HepG2 (cell line): ENCODE measurements around the gene TCAP. TPM values are rescaled to one million over a fixed set of nuclear protein-coding genes. Genes with fewer than 3 reads are reported as not detected.

ENCODE experiments used
- ARID2 ChIP-seq: sonication (generic); formaldehyde crosslinking; IDR thresholded peaks from 2 replicates; pipeline ENCODE4 v1.8.1; 2022; ENCODE audit warnings: mild to moderate bottlenecking, missing genetic modification reagents, borderline replicate concordance
- BRCA1 ChIP-seq: sonication (generic); formaldehyde crosslinking; IDR thresholded peaks from 2 replicates; pipeline ENCODE4 v1.4.0; 2020; ENCODE audit warnings: missing genetic modification reagents
- ELF3 ChIP-seq: IDR thresholded peaks from 2 replicates; pipeline ENCODE4 v1.6.1; 2016; ENCODE audit warnings: missing genetic modification reagents, missing compliant biosample characterization
- GABPA ChIP-seq, 2 experiments: IDR thresholded peaks; 2 replicates each; pipeline ENCODE4 v1.6.1; 2011 to 2016; ENCODE audit warnings: low read depth in 2 of 2, low read length in 1 of 2, missing biosample characterization in 1 of 2, missing genetic modification characterization in 1 of 2
- GATA4 ChIP-seq: sonication (generic); IDR thresholded peaks from 2 replicates; pipeline ENCODE4 v1.6.1; 2016; ENCODE audit warnings: antibody characterized with exemption, low read depth, borderline replicate concordance
- GFI1 ChIP-seq: sonication (generic); formaldehyde crosslinking; IDR thresholded peaks from 2 replicates; pipeline ENCODE4 v1.5.0; 2020; ENCODE audit warnings: missing genetic modification reagents, mild to moderate bottlenecking, borderline replicate concordance
- HOXA7 ChIP-seq: sonication (generic); formaldehyde crosslinking; IDR thresholded peaks from 2 replicates; pipeline ENCODE4 v1.8.1; 2022; ENCODE audit warnings: mild to moderate bottlenecking, missing genetic modification reagents, moderate library complexity
- PCBP2 ChIP-seq: fragments of 200-400 bp; formaldehyde crosslinking; optimal IDR thresholded peaks from 2 replicates; pipeline ENCODE3; 2018; ENCODE audit warnings: low read length, low read depth; ENCODE audit not compliant: poor library complexity, severe bottlenecking
- PHF21A ChIP-seq: sonication (generic); formaldehyde crosslinking; IDR thresholded peaks from 2 replicates; pipeline ENCODE4 v1.5.0; 2020; ENCODE audit warnings: mild to moderate bottlenecking, missing genetic modification reagents
- POLR2A ChIP-seq, 2 experiments: IDR thresholded peaks; 2 replicates each; pipeline ENCODE4 v1.6.1; 2011; ENCODE audit warnings: low read depth in 2 of 2, low read length in 2 of 2, mild to moderate bottlenecking in 1 of 2, moderate library complexity in 1 of 2; ENCODE audit not compliant: insufficient read depth in 1 of 2
- RFXANK ChIP-seq: IDR thresholded peaks from 2 replicates; pipeline ENCODE4 v1.6.1; 2016
- SIN3B ChIP-seq: fragments of 150-350 bp; IDR thresholded peaks from 2 replicates; pipeline ENCODE4 v1.6.1; 2014; ENCODE audit warnings: low read length
- ZNF138 ChIP-seq: sonication (generic); formaldehyde crosslinking; IDR thresholded peaks from 2 replicates; pipeline ENCODE4 v1.5.0; 2020; ENCODE audit warnings: mild to moderate bottlenecking, low read depth, missing genetic modification reagents
- ZNF510 ChIP-seq: sonication (generic); formaldehyde crosslinking; IDR thresholded peaks from 2 replicates; pipeline ENCODE4 v1.4.0; 2020; ENCODE audit warnings: low read depth, mild to moderate bottlenecking, missing genetic modification reagents
- ZNF775 ChIP-seq: sonication (generic); formaldehyde crosslinking; IDR thresholded peaks from 2 replicates; pipeline ENCODE4 v1.4.0; 2020; ENCODE audit warnings: missing genetic modification reagents, mild to moderate bottlenecking, moderate library complexity, borderline replicate concordance
- ZNF841 ChIP-seq: sonication (generic); formaldehyde crosslinking; IDR thresholded peaks from 2 replicates; pipeline ENCODE4 v1.8.1; 2023; ENCODE audit warnings: missing genetic modification reagents, borderline replicate concordance
- polyA plus RNA-seq, 8 experiments: library from polyadenylated mRNA; depleted of rRNA in 3 of 8; stranded (reverse) in 7 of 8; unstranded in 1 of 8; fragments of >200 nt; fragmentation: Illumina TruSeq in 4 of 8; extraction: Trizol in 4 of 8; gene quantifications; 2 replicates each; pipeline versions ENCODE4 v1.2.1 to v1.2.3, GENCODE V29; 2011 to 2016; ENCODE audit warnings: low read depth in 4 of 8, missing spikeins in 1 of 8, mixed read lengths in 1 of 8; ENCODE audit not compliant: insufficient read depth in 1 of 8
- total RNA-seq, 5 experiments: library from RNA; depleted of rRNA; stranded (reverse); fragments of >200 nt; fragmentation: Illumina TruSeq; extraction: Trizol; gene quantifications; 2 replicates each; pipeline ENCODE4 v1.2.3, GENCODE V29; 2016; ENCODE audit warnings: low read depth in 1 of 5
- TF ChIP-seq, protein P1 (sequence below): IDR thresholded peaks from 2 replicates; pipeline ENCODE4 v1.6.1; 2012; ENCODE audit warnings: low read length, improper control_type of control experiment
- TF ChIP-seq, protein P2 (sequence below): sonication (generic); formaldehyde crosslinking; IDR thresholded peaks from 2 replicates; pipeline ENCODE4 v1.4.0; 2020; ENCODE audit warnings: mild to moderate bottlenecking, missing genetic modification reagents
- TF ChIP-seq, protein P3 (sequence below): IDR thresholded peaks from 2 replicates; pipeline ENCODE4 v1.6.1; 2016; ENCODE audit warnings: low read depth, missing genetic modification reagents, missing compliant biosample characterization

Gene TCAP
- total and polyA plus RNA-seq, 2 of the 13 experiments (the other 11 are each of a cell fraction or from before 2014, with no cell fraction given) = 0.24 to 0.65 TPM

DNA sequence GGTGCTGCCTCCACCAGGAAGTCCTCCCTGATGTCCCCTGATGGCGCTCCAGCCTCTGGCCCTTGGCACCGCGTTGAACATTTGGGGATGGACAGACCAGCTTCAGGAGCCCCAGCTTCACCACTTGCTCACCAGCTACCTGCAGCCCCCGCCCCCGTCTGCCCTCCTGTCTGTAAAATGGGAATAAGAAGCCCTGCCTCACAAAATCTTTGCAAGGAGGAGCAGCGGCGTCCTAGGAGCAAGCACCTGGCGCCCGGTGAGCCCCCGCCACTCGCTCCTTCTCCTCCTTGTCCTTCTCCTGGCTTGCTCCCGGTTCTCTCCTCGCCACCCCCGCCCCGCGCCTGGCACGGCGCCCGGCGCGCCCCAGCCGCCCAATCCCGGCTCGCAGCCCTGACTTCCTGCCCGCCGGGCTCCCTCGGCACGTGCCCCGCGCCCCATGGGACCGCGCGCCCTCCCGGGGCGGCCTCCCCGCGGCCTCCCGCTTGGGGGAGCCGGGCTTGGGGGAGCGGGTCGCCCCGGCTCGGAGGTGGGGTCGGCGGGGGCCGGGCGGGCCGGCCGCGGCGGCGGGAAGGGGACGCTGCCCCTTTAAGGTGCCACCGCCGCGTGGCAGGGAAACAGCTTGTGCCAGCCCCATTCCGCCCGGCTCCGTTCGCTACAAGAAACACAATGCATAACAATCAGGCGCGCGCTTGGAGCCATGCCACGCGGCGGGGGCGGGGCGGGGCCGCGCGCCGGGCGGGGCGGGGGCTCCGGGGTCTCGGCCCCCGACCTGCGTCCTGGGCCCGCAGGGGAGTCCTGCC is 47.5 kb upstream of the TCAP start (continued):
- TF ChIP-seq GABPA (IDR thresholded peaks at IDR 0.05; ENCODE audit: low read depth, low read length) (no peak), GABPA (CRISPR knock-in tag; IDR thresholded peaks at IDR 0.05; ENCODE audit: low read depth) (no peak), POLR2A (IDR thresholded peaks at IDR 0.05; ENCODE audit: insufficient read depth in 1 of 2, low read depth in 2 of 2, low read length in 2 of 2) (no peak), SIN3B (no peak), GFI1 (no peak), ZNF841 (CRISPR knock-in tag) (no peak), BRCA1 (CRISPR knock-in tag) (no peak), RFXANK (CRISPR knock-in tag) (no peak), GATA4 (no peak), PHF21A (CRISPR knock-in tag) (no peak), ZNF775 (CRISPR knock-in tag) (no peak), PCBP2 (no peak), ARID2 (no peak), ELF3 (CRISPR knock-in tag) (no peak), ZNF138 (CRISPR knock-in tag) (0 out of 2 replicates have a peak, but pooled peaks have one; percentile 39), ZNF510 (CRISPR knock-in tag) (no peak), HOXA7 (CRISPR knock-in tag) (no peak)
- TF ChIP-seq, protein P1, sequence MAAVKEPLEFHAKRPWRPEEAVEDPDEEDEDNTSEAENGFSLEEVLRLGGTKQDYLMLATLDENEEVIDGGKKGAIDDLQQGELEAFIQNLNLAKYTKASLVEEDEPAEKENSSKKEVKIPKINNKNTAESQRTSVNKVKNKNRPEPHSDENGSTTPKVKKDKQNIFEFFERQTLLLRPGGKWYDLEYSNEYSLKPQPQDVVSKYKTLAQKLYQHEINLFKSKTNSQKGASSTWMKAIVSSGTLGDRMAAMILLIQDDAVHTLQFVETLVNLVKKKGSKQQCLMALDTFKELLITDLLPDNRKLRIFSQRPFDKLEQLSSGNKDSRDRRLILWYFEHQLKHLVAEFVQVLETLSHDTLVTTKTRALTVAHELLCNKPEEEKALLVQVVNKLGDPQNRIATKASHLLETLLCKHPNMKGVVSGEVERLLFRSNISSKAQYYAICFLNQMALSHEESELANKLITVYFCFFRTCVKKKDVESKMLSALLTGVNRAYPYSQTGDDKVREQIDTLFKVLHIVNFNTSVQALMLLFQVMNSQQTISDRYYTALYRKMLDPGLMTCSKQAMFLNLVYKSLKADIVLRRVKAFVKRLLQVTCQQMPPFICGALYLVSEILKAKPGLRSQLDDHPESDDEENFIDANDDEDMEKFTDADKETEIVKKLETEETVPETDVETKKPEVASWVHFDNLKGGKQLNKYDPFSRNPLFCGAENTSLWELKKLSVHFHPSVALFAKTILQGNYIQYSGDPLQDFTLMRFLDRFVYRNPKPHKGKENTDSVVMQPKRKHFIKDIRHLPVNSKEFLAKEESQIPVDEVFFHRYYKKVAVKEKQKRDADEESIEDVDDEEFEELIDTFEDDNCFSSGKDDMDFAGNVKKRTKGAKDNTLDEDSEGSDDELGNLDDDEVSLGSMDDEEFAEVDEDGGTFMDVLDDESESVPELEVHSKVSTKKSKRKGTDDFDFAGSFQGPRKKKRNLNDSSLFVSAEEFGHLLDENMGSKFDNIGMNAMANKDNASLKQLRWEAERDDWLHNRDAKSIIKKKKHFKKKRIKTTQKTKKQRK = no peak
- TF ChIP-seq, protein P2, sequence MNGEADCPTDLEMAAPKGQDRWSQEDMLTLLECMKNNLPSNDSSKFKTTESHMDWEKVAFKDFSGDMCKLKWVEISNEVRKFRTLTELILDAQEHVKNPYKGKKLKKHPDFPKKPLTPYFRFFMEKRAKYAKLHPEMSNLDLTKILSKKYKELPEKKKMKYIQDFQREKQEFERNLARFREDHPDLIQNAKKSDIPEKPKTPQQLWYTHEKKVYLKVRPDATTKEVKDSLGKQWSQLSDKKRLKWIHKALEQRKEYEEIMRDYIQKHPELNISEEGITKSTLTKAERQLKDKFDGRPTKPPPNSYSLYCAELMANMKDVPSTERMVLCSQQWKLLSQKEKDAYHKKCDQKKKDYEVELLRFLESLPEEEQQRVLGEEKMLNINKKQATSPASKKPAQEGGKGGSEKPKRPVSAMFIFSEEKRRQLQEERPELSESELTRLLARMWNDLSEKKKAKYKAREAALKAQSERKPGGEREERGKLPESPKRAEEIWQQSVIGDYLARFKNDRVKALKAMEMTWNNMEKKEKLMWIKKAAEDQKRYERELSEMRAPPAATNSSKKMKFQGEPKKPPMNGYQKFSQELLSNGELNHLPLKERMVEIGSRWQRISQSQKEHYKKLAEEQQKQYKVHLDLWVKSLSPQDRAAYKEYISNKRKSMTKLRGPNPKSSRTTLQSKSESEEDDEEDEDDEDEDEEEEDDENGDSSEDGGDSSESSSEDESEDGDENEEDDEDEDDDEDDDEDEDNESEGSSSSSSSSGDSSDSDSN = no peak
- TF ChIP-seq, protein P3, sequence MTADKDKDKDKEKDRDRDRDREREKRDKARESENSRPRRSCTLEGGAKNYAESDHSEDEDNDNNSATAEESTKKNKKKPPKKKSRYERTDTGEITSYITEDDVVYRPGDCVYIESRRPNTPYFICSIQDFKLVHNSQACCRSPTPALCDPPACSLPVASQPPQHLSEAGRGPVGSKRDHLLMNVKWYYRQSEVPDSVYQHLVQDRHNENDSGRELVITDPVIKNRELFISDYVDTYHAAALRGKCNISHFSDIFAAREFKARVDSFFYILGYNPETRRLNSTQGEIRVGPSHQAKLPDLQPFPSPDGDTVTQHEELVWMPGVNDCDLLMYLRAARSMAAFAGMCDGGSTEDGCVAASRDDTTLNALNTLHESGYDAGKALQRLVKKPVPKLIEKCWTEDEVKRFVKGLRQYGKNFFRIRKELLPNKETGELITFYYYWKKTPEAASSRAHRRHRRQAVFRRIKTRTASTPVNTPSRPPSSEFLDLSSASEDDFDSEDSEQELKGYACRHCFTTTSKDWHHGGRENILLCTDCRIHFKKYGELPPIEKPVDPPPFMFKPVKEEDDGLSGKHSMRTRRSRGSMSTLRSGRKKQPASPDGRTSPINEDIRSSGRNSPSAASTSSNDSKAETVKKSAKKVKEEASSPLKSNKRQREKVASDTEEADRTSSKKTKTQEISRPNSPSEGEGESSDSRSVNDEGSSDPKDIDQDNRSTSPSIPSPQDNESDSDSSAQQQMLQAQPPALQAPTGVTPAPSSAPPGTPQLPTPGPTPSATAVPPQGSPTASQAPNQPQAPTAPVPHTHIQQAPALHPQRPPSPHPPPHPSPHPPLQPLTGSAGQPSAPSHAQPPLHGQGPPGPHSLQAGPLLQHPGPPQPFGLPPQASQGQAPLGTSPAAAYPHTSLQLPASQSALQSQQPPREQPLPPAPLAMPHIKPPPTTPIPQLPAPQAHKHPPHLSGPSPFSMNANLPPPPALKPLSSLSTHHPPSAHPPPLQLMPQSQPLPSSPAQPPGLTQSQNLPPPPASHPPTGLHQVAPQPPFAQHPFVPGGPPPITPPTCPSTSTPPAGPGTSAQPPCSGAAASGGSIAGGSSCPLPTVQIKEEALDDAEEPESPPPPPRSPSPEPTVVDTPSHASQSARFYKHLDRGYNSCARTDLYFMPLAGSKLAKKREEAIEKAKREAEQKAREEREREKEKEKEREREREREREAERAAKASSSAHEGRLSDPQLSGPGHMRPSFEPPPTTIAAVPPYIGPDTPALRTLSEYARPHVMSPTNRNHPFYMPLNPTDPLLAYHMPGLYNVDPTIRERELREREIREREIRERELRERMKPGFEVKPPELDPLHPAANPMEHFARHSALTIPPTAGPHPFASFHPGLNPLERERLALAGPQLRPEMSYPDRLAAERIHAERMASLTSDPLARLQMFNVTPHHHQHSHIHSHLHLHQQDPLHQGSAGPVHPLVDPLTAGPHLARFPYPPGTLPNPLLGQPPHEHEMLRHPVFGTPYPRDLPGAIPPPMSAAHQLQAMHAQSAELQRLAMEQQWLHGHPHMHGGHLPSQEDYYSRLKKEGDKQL (CRISPR knock-in tag) = no peak
